Spleen (tissue), 11 donors: ENCODE measurements around the gene SHISA6. TPM values are rescaled to one million over a fixed set of nuclear protein-coding genes. Genes with fewer than 3 reads are reported as not detected.

Source experiments
- DNase-seq: peaks from one replicate; pipeline ENCODE4 v3.0.0-alpha.2; 2020
- H3K27ac ChIP-seq, 8 donors: fragments of 200-600 bp; sonication (generic) in 7 of 8; 1 replicate in 4 of 8; 2 replicates in 4 of 8; pipeline versions ENCODE4 v1.5.0 to v1.8.0; 2016 to 2021; ENCODE audit warnings: inconsistent platforms in 4 of 8, mild to moderate bottlenecking in 4 of 8, moderate library complexity in 1 of 8
- H3K27me3 ChIP-seq, 7 donors: fragments of 200-600 bp; sonication (generic) in 6 of 7; replicated peaks in 1 of 7; 1 replicate in 4 of 7; 2 replicates in 3 of 7; pipeline versions ENCODE4 v1.5.0 to v1.8.0; 2016 to 2021; ENCODE audit warnings: inconsistent platforms in 3 of 7, mild to moderate bottlenecking in 1 of 7
- H3K36me3 ChIP-seq, 6 donors: fragments of 200-600 bp; sonication (generic) in 5 of 6; 1 replicate in 4 of 6; 2 replicates in 2 of 6; pipeline versions ENCODE4 v1.5.0 to v1.8.0; 2016 to 2021; ENCODE audit warnings: inconsistent platforms in 2 of 6
- H3K4me1 ChIP-seq, 6 donors: fragments of 200-600 bp; sonication (generic) in 5 of 6; 1 replicate in 3 of 6; 2 replicates in 3 of 6; pipeline versions ENCODE4 v1.5.0 to v1.8.0; 2016 to 2021; ENCODE audit warnings: inconsistent platforms in 3 of 6
- H3K4me3 ChIP-seq, 8 donors: fragments of 200-600 bp; sonication (generic) in 7 of 8; 1 replicate in 4 of 8; 2 replicates in 4 of 8; pipeline versions ENCODE4 v1.5.0 to v1.8.0; 2016 to 2021; ENCODE audit warnings: inconsistent platforms in 4 of 8, mild to moderate bottlenecking in 4 of 8, moderate library complexity in 2 of 8
- H3K9me3 ChIP-seq, 8 donors: fragments of 200-600 bp; sonication (generic) in 7 of 8; 1 replicate in 4 of 8; 2 replicates in 4 of 8; pipeline versions ENCODE4 v1.5.0 to v1.8.0; 2016 to 2021; ENCODE audit warnings: inconsistent platforms in 4 of 8
- POLR2A ChIP-seq, 3 donors: fragments of 450-650 bp; IDR thresholded peaks; one replicate each; pipeline ENCODE4 v1.5.1; 2017; ENCODE audit warnings: antibody characterized with exemption in 3 of 3, mild to moderate bottlenecking in 1 of 3
- POLR2AphosphoS5 ChIP-seq, 3 donors: sonication (generic); formaldehyde crosslinking; IDR thresholded peaks; one replicate each; pipeline ENCODE4 v1.5.1; 2017; ENCODE audit warnings: antibody characterized with exemption in 3 of 3
- WGBS, 5 donors: extraction: QIAGEN DNeasy Blood & Tissue Kit in 3 of 5; methylation state at CpG; one replicate each; pipeline versions ENCODE4 v1.1.5 to v1.1.7; 2013 to 2018; 5-methylcytosine and 5-hydroxymethylcytosine counted together
- intact Hi-C: fragments of 100-400 bp; cut with DNase I; formaldehyde crosslinking; loops from one replicate; pipeline ENCODE4 v1.15.0; 2023; ENCODE audit warnings: low total_unique reads
- polyA plus RNA-seq, 3 donors: library from polyadenylated mRNA; stranded (reverse); fragments of 200-250 nt; gene quantifications; one replicate each; pipeline ENCODE4 v1.2.1, GENCODE V29; 2013
- total RNA-seq, 7 donors: library from RNA; depleted of rRNA in 3 of 7; stranded (reverse); fragments of >200 nt in 3 of 7; fragmentation: NEBNext Ultra II Directional in 4 of 7; extraction: Animal tissue kit (Norgen Biotek cat#: 25700) in 4 of 7; gene quantifications; one replicate each; pipeline versions ENCODE4 v1.1.0 to v1.2.1, GENCODE V29; 2016 to 2021
- TF ChIP-seq, protein P1 (sequence below), 11 experiments: fragments of 200-600 bp in 7 of 11; fragments of 450-650 bp in 4 of 11; sonication (generic) in 4 of 11; IDR thresholded peaks in 8 of 11; conservative IDR thresholded peaks in 3 of 11; 1 replicate in 7 of 11; 2 replicates in 4 of 11; pipeline versions ENCODE4 v1.4.0 to v1.8.0; 2016 to 2021; ENCODE audit warnings: antibody characterized with exemption in 11 of 11, inconsistent platforms in 4 of 11, mild to moderate bottlenecking in 1 of 11
- donor health status: healthy with polysubstance abuse.
- donor health status: DM: no; HTN: no; CAD: no; lungs with moderate emphysema.
- donor health status: DM: no; HTN: no; CAD: no.
- donor health status: Bipolar disorder and iron deficiency.
- donor health status: healthy.
- donor health status: DM: no; HTN: no; CAD: no.
- donor health status: DM: yes; HTN: yes; CAD: no.

Gene SHISA6
- total and polyA plus RNA-seq, 10 donors = under 0.01 to 0.35 (median 0.10) TPM; not detected in 3

DNA sequence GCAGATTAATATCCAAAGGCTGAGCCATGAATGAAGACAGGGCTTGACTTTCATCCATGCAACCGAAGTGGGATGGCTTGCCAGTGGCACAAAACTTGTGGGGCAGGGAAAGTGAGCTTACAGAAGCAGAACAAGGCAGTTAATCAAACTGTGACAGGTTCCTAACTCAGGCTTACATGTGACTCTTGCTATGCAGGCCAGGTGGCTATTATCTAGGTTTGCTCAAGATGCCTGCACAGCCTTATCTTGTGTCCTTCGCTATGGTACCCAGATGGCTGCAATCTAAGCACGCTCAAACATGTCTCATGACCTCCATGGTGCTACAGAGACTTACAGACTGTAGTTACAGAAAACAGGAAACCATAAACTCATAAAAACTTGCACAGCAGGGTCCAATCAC is 348.7 kb downstream of the SHISA6 start:
- Histone ChIP-seq H3K4me1 (no peaks in the 10 kb centered on the region), H3K27ac (no peak overlapping the region), H3K4me3 (no peak overlapping the region), H3K36me3 (no peaks in the 10 kb centered on the region), H3K27me3 (no peaks in the 10 kb centered on the region), H3K9me3 (no peaks in the 10 kb centered on the region)
- TF ChIP-seq, protein P1, sequence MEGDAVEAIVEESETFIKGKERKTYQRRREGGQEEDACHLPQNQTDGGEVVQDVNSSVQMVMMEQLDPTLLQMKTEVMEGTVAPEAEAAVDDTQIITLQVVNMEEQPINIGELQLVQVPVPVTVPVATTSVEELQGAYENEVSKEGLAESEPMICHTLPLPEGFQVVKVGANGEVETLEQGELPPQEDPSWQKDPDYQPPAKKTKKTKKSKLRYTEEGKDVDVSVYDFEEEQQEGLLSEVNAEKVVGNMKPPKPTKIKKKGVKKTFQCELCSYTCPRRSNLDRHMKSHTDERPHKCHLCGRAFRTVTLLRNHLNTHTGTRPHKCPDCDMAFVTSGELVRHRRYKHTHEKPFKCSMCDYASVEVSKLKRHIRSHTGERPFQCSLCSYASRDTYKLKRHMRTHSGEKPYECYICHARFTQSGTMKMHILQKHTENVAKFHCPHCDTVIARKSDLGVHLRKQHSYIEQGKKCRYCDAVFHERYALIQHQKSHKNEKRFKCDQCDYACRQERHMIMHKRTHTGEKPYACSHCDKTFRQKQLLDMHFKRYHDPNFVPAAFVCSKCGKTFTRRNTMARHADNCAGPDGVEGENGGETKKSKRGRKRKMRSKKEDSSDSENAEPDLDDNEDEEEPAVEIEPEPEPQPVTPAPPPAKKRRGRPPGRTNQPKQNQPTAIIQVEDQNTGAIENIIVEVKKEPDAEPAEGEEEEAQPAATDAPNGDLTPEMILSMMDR (IDR thresholded peaks at IDR 0.05 in 8 of 11, conservative IDR thresholded peaks at IDR 0.05 in 3 of 11) = no peak
- TF ChIP-seq POLR2AphosphoS5 (IDR thresholded peaks at IDR 0.05) = no peak
- no peak for TF ChIP-seq POLR2A (IDR thresholded peaks at IDR 0.05)
- DNase-seq = no peak
- WGBS, 5 donors = 53 to 76% (median 63%) methylated on average over 3 of the region's 3 CpGs
- intact Hi-C loops = no loop called here

DNA sequence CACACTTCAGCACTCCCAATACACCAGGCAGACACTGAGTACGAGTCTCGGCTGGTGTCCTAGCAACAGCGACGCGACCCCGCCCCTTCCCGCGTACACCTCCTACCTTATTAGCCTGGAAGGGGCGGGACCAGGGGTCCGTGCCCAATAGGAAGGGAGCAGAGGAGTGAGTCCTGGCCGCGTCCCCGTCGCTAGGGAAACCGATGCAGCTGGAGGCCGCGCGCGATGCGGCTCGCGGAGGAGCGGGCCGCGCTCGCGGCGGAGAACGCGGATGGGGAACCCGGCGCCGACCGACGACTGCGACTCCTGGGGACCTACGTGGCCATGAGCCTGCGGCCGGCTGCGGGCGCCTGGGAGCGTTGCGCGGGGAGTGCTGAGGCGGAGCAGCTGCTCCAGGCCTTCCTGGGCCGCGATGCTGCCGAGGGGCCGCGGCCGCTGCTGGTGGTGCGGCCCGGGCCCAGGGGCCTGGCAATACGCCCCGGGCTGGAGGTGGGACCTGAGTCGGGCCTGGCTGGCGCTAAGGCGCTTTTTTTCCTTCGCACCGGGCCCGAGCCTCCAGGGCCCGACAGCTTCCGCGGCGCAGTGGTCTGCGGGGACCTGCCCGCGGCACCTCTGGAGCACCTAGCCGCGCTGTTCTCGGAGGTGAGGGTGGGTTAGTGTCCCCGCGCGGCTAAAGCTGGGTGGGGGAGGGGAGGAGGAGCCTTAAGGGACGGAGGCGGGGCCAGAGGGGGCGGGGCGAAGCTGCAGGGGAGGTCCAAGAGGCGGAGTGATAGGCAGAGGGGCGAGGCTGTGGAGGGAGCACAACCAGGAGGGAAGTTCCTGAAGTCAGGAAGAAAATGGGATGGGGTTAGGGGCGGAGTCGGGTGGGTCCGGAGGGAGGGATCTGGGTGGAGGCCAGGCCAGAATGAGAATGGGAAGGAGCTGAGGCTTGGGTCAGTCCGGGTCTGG is 357.5 kb downstream of the SHISA6 start, which contains the start of gene DNAH9:
DNAH9 (plus strand) TSS at position 197 of the 948 bp plus-strand sequence; CDS start at position 226, 29 bp downstream.
- Histone ChIP-seq H3K27ac (peak within 1 kb of the TSS in 6 of 8 donors; percentile 22 to 89 (median 81)), H3K9me3 (peaks cover 0 to 13% (median 0%) of the 10 kb centered on the region in 8 donors), H3K4me3 (peak within 1 kb of the TSS; percentile 53 to 71 (median 66)), H3K4me1 (peaks cover 0 to 10% (median 0%) of the 10 kb centered on the region in 6 donors), H3K27me3 (peaks cover 0 to 31% (median 5%) of the 10 kb centered on the region in 7 donors), H3K36me3 (no peaks in the 10 kb centered on the region)
- intact Hi-C loops = no loop called here
- 5 to 9% (median 8%) methylated on average over 25 to 84 of the region's 84 CpGs for WGBS, 5 donors
- TF ChIP-seq POLR2AphosphoS5 (IDR thresholded peaks at IDR 0.05) (peak; percentile 49 to 83 (median 71)), POLR2A (IDR thresholded peaks at IDR 0.05) (no peak)
- TF ChIP-seq, protein P1 (IDR thresholded peaks at IDR 0.05 in 8 of 11, conservative IDR thresholded peaks at IDR 0.05 in 3 of 11) = no peak
- peak; percentile 89 for DNase-seq

DNA sequence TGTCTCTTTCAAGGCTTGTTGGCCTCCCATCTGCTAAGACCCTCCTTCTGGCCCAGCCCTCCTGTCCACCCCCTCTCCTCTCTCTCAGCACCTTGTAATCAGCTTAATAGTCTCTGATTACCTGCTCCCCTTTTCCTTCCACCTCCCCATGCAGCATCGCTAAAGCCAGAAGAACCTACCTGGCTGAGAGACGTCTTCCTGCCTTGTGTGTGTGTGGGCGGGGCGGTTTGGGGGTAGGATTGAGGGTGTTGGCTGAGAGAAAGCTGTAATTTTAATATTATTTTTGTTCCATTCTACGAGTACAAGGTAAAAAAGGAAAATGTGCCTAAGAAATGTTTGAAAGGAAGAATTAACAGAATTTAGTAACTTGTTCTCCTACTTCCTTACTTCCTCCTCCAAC is 360.6 kb downstream of the SHISA6 start:
- peaks cover 0 to 10% (median 0%) of the 10 kb centered on the region in 6 donors for H3K4me1 ChIP-seq
- H3K9me3 ChIP-seq = peaks cover 0 to 13% (median 0%) of the 10 kb centered on the region in 8 donors
- H3K27me3 ChIP-seq = peaks cover 0 to 31% (median 5%) of the 10 kb centered on the region in 7 donors
- no peak overlapping the region for H3K27ac ChIP-seq
- no peak for TF ChIP-seq POLR2AphosphoS5 (IDR thresholded peaks at IDR 0.05)
- TF ChIP-seq POLR2A (IDR thresholded peaks at IDR 0.05) = no peak
- intact Hi-C loops = no loop called here
- no peaks in the 10 kb centered on the region for H3K36me3 ChIP-seq
- 70 to 78% (median 73%) methylated on average over 5 of the region's 5 CpGs for WGBS, 5 donors
- no peak for DNase-seq
- no peak overlapping the region for H3K4me3 ChIP-seq

DNA sequence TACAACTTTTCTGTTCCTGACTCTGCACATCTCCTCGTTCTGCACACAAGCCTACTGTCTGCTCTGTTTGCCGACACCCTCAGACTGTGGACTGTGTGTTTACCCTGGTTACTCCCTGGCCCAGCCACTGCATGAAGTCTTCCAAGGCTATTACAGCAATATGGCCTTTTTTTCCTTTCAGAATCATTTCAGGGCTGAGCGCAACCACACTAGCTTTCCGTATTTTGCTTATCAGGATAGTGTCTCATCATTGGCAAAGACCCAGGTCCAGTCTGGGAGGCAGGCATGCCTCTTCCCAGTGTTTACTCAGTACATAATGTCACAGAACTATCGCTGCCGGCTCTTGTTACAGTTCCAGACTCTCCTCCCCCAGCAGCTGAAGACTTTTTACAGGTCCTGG is 367.4 kb downstream of the SHISA6 start:
- WGBS, 5 donors = 51 to 64% (median 62%) methylated on average over 6 of the region's 6 CpGs

More for the DNA sequence above, 367.4 kb downstream of the SHISA6 start:
- Histone ChIP-seq H3K27me3 (no peaks in the 10 kb centered on the region), H3K27ac (peak overlapping the region in 1 of 8 donors; percentile 11), H3K4me1 (peaks cover 0 to 5% (median 0%) of the 10 kb centered on the region in 6 donors), H3K9me3 (no peaks in the 10 kb centered on the region), H3K36me3 (no peaks in the 10 kb centered on the region), H3K4me3 (no peak overlapping the region)
- intact Hi-C loops = no loop called here
- no peak for DNase-seq
- TF ChIP-seq, protein P1 (IDR thresholded peaks at IDR 0.05 in 8 of 11, conservative IDR thresholded peaks at IDR 0.05 in 3 of 11) = no peak
- TF ChIP-seq POLR2A (IDR thresholded peaks at IDR 0.05) = no peak
- TF ChIP-seq POLR2AphosphoS5 (IDR thresholded peaks at IDR 0.05) = no peak
